T-helper 1 cell treated with Interleukin-12 subunit alpha and Interleukin-12 subunit beta and Interleukin-4 antibody, amounts not matched to agents 30 ng/mL and 1 ng/mL, for 36 hours (primary cell): Measurements from ENCODE around the gene GSTA1. TPM values are rescaled to one million over a fixed set of nuclear protein-coding genes. Genes with fewer than 3 reads are reported as not detected.
"Not testable (repeated sequence)": the region's sequence is repeated elsewhere in the genome, so short reads cannot be mapped to it uniquely, and the experiment has no call there.

Experiments
- intact Hi-C: fragments of 100-400 bp; cut with micrococcal nuclease; formaldehyde crosslinking; loops from one replicate; pipeline ENCODE4 v1.15.1; 2024
- total RNA-seq: library from RNA; stranded (reverse); gene quantifications from 2 replicates; pipeline ENCODE4 v1.2.3, GENCODE V29; 2022

Gene GSTA1
- total RNA-seq, 1 donor from 2014 or later, result not detected

DNA sequence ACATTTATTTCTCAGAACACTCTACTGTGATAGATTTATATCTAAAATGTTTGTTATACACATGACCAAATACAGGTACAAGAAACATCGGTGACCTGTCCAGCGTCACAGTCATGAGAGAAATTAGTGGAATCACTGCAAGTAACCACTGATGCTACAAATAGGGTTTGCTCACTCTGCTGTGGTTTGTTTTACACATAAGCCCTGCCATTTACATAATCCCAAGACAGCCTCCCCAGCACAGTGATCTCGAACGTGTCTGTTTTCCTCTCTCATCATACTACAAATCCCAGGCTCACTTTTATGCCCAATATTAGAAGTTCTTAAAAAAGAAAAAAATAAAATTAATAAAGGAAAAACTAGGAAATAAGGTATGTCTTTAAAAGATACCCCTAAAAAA, 6.2 kb upstream of the GSTA1 start:
- intact Hi-C loops, result not testable (repeated sequence)

DNA sequence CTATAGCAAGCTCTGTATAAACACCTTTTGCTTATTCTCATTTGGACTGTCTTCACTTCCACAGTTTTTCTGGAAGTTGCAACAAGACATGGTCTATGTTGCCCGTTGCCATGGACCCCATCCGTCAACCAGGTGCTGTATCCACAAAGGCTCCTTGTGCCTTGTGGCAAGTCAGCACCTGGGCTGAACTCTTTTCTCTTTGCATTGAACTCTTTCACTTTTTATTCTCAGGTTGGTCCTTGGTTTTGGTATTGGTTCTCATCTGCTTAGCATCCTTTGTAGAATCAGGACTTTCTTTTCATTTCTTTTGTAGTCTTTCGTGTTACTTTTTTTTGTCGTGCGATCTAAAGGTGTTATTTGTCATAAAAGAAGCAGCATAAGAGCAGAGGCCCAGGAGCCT, 5.0 kb upstream of the GSTA1 start:
- intact Hi-C loops, result no loop called here

DNA sequence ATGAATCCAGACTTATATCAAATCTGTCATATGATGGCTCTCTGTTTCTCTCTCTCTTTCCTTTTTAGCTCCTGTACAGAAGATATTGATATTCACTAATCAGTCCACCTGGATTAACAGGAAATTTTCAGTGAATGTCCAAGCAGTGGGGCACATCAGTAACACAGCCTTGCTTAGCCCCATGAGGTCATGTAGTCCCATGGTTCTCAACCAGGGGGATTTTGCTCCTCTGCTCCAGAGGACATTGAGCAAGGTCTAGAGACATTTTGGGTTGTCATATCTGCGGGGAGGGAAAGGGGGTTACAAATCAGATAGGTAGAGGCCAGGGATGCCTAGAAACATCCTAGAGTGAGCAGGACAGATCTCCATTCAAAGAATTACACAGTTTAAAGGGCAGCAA, 810 bp downstream of the GSTA1 start:
- intact Hi-C loops, result no loop called here

DNA sequence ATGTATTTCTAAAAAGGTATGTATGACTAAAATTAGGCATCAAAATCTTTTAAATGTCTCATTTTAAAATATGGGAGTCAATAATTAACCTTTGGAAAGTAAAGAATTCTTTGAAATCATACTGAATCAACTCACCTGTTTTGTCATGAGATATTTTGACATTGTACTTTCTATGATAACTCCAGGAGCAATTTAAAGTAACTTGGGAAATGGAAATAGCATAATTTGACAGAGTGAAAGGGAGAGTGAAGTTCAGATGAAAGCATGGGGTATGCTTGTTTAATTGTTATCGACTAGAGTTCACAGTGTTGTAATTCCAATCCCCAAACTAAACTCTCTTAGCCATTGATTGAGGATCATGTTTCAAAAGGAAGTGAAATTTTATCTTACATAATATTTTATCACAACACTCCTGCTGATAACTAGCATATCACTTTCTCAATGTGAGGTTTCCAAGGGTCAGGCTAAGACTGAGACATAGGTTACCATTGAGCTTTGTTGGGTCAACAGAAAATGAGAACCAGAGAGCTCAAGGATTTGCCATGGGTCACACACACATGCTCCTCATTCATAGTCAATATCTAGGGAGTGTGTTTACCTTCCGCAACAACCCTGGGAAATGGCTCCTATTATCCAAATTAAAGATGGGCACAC, 2.3 kb downstream of the GSTA1 start:
- intact Hi-C loops, result no loop called here

DNA sequence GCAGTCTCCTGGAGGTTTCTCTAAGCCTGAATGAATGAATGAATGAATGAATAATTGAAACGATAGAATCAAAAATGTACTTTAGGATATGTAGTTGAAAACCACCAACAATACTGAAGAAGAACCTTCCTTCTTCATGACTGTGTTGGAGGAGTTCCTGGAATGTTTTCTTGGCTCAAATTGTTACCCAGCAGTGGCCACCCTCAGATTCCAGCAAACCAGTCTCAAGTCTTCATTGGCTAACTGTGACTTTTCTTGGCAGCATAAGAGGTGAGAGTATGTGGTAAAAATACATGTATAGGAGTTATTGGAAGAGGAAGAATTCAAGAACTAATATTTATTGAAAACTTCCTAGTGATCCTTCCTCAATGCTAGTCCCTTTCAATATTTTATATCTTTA, 4.3 kb downstream of the GSTA1 start:
- intact Hi-C loops, result not testable (repeated sequence)

DNA sequence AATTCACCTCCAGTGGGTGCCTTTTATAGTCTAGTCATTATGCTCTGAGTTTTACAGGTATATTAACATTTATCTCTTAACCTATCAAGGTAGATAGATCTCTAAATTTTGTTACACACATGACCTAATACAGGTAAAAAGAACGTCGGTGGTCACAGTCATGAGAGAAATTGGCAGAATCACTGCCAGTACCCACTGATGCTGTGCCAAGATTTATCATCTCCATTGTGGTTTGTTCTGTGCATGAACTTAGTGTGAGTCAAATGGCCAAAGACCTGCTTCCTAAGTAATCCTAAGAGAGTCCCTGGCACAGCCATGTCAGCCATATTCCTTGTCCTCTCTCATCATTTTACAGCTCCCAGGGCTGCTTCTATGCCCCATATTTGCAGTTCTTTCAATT, 9.2 kb downstream of the GSTA1 start:
- intact Hi-C loops, result not testable (repeated sequence)

DNA sequence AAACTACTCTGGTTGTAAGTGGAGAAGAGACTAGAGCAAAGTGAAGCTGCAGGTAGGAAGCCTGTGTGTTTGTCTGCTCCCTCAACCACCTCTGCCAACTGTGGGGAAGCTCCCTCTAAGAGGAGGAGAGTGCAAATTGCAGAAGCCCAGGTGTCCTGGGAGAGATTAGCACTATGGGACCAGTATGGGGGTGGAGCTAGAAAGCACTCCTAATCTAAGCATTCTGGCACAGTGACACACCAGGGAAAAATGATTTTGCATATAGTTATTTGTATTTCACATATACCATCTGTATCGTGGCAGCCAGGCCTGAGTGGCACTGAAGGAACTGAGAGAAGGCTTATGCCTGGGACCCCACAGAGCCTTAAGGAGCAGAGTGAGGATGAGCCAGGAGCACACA, 12.8 kb downstream of the GSTA1 start:
- intact Hi-C loops, result no loop called here

DNA sequence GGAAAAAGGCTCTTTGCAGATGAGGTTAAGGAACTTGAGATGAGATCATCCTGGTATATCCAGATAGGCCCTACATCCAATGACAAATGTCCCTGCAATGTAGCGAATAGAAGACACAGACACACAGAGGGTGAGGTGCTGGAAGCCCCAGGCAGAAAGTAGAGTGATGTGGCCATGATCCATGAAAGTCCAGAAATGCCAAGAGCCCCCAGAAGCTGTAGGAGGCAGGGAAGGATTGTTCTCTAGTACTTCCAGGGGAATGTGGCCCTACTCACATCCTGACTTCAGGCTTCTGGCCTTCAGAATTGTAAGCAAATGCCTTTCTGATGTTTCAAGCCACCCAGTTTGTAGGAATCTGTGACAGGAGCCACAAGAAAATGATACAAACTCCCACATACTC, 14.0 kb downstream of the GSTA1 start:
- intact Hi-C loops, result not testable (repeated sequence)

DNA sequence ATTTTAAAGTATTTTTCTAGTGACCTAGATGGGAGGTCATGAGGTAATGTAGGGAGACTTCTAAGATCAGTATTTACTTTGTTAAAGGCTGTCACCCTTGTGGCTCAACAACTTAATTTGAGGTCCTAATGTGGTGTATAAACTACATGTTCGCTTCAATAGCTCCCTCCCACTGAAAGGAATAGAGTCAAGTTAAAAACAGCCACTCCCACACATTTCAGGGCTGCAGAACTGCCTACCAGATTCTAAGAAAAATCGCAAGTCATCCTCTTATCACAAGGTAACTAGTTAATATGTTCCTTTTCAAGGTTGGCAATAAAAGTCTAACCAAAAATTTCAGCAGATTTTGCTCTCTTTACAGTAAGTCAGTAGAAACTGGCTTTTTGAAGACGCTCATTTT, 15.1 kb downstream of the GSTA1 start:
- intact Hi-C loops, result no loop called here

DNA sequence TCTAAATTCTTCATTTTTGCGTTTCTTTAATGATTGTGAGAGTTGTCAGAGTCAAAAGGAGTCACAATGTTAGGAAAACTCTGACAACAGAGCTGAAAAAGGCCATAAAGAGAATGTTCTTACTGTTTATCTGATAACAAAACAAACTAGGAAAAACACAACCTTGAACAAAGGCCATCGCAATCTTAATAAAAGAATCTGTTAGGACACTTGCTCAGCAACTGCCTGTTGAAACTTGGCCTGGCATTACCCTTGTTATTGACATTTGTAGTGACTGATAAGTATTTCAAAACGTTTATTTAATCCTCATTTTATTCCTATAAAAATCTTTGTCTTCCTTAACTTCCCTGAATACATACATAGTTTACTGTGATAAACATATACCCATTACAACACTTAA, 15.7 kb downstream of the GSTA1 start:
- intact Hi-C loops, result no loop called here

DNA sequence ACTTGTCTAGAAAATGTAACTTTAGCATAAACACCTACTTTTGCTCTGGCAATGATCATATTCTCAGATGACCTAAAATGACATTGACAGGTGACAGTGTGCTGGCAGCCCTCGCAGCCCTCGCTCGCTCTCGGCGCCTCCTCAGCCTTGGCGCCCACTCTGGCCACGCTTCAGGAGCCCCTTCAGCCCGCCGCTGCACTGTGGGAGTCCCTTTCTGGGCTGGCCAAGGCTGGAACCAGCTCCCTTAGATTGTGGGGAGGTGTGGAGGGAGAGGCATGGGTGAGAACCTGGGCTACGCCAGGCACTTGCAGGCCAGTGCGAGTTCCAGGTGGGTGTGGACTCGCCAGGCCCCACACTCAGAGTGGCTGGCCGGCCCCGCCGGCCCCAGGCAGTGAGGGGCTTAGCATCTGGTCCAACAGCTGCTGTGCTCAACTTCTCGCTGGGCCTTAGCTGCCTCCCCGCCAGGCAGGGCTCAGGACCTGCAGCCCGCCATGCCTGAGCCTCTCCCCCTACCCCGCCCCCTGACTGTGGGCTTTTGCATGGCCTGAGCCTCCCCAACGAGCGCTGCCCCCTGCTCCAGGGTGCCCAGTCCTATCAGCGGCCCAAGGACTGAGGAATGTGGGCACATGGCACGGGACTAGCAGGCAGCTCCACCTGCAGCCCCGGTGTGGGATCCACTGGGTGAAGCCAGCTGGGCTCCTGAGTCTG, 17.2 kb downstream of the GSTA1 start:
- intact Hi-C loops, result no loop called here

DNA sequence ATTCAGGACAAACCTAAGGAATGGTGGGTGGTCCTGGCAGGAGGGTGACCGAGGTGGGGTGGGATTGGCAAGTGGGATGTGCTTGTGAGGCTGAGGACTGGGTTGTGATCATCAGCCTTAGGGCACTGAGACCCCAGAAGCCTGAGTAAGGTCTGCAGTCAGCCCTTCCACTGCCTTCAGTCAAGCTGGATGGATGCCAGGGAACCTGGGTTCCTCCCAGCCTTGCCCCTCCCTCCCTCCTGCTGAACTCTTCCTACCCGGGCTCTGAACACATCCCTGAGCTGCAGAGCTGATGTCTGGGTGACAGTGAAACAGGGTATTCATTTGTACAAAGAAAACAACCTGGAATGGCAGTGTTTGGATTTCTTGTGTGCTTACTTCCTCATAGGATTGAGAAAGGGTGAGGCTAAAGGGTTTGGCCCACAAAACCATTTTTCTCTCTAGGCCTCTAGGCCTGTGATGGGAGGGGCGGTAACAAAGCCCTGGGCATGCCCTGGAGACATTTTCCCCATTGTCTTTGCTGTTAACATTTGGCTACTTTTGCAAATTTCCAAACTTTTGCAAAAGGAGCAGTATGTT, 20.8 kb downstream of the GSTA1 start:
- intact Hi-C loops, result not testable (repeated sequence)

DNA sequence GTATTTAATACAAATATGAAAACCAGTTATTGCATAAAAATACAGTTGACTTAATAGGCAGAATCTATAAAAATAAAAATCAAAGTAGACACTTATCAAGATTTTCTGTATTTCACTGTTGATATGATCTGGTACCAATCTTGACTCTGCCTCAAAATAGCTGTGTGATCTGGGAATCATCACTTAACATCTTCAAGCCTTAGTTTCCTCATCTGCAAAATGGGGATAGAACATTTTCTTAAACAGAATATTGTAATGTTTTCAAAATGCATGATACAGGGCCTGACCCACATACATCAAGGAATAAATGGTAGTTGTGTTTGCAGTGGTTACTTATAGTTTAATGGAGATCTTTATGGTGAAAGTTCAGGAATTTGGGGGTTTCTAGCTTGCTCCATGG, 21.4 kb downstream of the GSTA1 start:
- intact Hi-C loops, result not testable (repeated sequence)

DNA sequence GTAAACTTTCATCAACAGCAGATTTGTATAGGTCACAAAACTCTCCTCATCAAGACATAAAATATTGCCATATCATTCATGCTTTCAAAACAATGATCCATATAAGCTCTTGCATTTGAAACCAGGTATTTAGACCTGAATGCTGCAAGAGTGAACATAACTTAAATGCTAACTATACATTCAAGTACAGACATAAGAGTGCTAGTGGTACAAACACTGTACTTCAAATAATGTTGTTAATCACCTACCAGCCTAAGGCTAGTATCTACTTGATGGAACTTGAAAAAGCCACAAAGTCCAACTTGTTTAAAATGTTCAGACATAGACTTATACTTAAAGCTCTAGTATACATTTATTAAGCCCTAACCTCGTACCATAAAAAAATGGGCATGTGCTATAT, 24.4 kb downstream of the GSTA1 start:
- intact Hi-C loops, result no loop called here

DNA sequence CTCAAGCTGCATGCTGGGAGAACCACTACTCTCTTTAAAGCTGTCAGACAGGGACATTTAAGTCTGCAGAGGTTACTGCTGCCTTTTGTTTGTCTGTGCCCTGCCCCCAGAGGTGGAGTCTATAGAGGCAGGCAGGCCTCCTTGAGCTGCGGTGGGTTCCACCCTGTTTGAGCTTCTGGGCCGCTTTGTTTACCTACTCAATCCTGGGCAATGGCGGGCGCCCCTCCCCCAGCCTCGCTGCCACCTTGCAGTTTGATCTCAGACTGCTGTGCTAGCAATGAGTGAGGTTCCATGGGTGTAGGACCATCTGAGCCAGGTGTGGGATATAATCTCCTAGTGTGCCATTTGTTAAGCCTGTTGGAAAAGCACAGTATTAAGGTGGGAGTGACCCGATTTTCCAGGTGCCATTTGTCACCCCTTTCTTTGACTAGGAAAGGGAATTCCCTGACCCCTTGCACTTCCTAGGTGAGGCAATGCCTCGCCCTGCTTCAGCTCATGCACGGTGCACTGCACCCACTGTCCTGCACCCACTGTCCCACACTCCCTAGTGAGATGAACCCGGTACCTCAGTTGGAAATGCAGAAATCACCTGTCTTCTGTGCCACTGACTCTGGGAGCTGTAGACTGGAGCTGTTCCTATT, 26.8 kb downstream of the GSTA1 start:
- intact Hi-C loops, result not testable (repeated sequence)

DNA sequence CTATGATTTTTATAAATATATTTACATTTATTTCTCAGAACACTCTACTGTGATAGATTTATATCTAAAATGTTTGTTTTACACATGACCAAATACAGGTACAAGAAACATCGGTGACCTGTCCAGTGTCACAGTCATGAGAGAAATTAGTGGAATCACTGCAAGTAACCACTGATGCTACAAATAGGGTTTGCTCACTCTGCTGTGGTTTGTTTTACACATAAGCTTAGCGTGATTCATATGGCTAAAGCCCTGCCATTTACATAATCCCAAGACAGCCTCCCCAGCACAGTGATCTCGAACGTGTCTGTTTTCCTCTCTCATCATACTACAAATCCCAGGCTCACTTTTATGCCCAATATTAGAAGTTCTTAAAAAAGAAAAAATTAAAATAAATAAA, 34.2 kb downstream of the GSTA1 start:
- intact Hi-C loops, result not testable (repeated sequence)

DNA sequence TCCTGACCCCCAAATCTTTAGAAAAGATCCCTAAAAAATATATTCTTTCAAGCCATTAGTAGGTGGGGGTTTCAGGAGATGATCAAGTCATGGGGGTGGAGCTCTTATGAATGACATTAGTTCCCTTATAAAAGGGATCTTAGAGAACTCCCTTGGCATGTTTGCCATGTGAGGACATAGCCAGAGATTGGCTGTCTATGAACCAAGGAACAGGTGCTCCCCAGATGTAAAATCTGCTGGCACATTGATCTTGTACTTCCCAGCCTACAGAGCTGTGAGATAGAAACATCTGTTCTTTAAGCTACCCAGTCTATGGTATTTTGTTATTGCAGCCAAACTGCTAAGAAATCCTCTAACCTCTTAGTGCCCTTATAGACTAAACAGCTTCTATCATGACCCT, 36.0 kb downstream of the GSTA1 start:
- intact Hi-C loops, result not testable (repeated sequence)

DNA sequence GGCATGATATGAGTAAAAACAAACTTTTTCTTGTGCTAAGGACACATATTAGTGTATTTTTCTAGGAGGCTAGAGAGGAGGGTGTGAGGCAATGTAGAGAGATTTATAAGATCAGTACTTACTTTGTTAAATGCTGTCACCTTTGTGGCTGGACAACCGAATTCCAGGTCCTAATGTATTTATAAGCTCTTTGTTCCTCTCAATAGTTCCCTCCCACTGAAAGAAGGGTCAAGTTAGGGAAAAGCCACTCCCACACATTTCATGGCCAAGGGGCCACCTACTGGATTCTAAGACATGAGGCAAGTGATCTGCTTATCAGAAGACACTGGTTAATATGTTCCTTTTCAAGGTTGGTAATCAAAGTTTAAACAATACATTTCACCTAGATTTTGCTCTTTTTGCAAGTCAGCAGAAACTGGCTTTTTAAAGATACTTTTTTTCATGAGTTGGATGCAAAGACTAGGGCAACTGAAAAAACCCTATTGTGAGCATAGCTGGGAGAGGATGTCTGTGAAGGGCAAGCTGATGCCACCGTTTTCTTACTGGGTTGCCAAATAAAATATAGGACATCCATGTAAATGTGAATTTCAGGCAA, 40.2 kb downstream of the GSTA1 start, which contains the start of gene GSTA2:
TSS of gene GSTA2 (minus strand) at position 154 of the 595 bp plus-strand sequence. CDS start 5,528 bp downstream, outside the sequence.
- intact Hi-C loops, result not testable (repeated sequence)

DNA sequence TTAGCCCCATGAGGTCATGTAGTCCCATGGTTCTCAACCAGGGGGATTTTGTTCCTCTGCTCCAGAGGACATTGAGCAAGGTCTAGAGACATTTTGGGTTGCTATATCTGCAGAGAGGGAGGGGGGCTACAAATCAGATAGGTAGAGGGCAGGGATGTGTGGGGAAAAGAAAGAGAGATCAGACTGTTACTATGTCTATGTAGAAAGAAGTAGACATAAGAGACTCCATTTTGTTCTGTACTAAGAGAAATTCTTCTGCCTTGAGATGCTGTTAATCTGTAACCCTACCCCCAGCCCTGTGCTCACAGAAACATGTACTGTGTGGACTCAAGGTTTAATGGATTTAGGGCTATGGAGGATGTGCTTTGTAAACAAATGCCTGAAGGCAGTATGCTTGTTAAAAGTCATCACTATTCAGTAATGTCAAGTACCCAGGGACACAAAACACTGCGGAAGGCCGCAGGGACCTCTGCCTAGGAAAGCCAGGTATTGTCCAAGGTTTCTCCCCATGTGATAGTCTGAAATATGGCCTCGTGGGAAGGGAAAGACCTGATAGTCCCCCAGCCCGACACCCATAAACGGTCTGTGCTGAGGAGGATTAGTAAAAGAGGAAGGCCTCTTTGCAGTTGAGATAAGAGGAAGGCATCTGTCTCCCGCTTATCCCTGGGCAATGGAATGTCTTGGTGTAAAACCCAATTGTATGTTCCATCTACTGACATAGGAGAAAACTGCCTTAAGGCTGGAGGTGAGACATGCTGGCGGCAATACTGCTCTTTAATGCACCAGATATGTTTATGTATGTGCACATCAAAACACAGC, 41.7 kb downstream of the GSTA1 start:
- intact Hi-C loops, result not testable (repeated sequence)

DNA sequence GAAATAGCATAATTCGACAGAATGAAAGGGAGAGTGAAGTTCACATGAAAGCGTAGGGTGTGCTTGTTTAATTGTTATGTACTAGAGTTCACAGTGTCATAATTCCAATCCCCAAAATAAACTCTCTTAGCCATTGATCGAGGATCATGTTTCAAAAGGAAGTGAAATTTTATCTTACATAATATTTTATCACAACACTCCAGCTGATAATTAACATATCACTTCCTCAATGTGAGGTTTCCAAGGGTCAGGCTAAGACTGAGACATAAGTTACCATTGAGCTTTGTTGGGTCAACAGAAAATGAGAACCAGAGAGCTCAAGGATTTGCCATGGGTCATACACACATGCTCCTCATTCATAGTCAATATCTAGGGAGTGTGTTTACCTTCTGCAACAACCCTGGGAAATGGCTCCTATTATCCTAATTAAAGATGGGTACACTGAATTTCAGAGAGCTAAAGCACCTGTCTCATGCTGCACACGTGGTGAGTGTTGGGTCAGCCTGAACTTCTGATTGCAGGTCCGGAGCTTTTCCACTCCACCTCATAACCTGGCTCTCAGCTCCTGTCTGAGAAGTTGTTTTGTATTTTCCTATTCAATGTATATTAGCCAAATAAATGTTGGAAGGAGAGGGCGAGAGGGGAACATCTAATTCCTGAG, 43.4 kb downstream of the GSTA1 start:
- intact Hi-C loops, result no loop called here
